Measurements from ENCODE around the gene C1QTNF8.

- TF ChIP-seq CTCF (conservative IDR thresholded peaks at IDR 0.05 in 1 of 2, IDR thresholded peaks at IDR 0.05 in 1 of 2; ENCODE audit: extremely low read depth in 1 of 2, insufficient read depth in 1 of 2, low read depth in 1 of 2, low read length in 2 of 2) = no peak
- TF ChIP-seq EZH2 (IDR thresholded peaks at IDR 0.05; ENCODE audit: borderline replicate concordance, low read length) = no peak
Observed at GRCh38 chr16:1123525-1124230, 27.6 kb upstream of the C1QTNF8 start.

Data from mammary epithelial cell (primary cell).